GM12878 (cell line): ENCODE measurements around the gene AP1S1. TPM values are rescaled to one million over a fixed set of nuclear protein-coding genes. Genes with fewer than 3 reads are reported as not detected.

ENCODE experiments used
- ATAC-seq: fragments of 200-7000 bp; cut with Tn5 transposase; 3 replicates; pipeline ENCODE4 v1.9.1; 2020; ENCODE audit warnings: mild to moderate bottlenecking, moderate library complexity
- BruUV-seq: library from RNA; stranded (reverse); fragments of 400-500 nt; replicated peaks from 2 replicates; lab custom pipeline; 2021; lab: Mats Ljungman, UMichigan
- CTCF ChIA-PET: fragments of 300-600 bp; sonication (Branson Sonifier 250); formaldehyde crosslinking; extraction: SDS; loops from one replicate; lab custom pipeline; 2021; ENCODE audit warnings: inconsistent platforms; lab: Yijun Ruan, JAX
- POLR2A ChIA-PET: fragments of 350-600 bp; formaldehyde crosslinking; extraction: SDS; loops from one replicate; lab custom pipeline; 2021; ENCODE audit warnings: inconsistent platforms; lab: Charles Lee
- RAD21 ChIA-PET: fragments of 300-600 bp; sonication (Branson Sonifier 250); formaldehyde crosslinking; loops from one replicate; lab custom pipeline; 2023; ENCODE audit warnings: antibody characterized with exemption; ENCODE audit not compliant: unreplicated experiment; lab: Charles Lee
- SMC1A ChIA-PET: fragments of 300-600 bp; sonication (Branson Sonifier 250); formaldehyde crosslinking; loops from one replicate; lab custom pipeline; 2023; ENCODE audit not compliant: unreplicated experiment, uncharacterized antibody; lab: Charles Lee
- DNase-seq: peaks from one replicate; pipeline ENCODE4 v3.0.0-alpha.2; 2011; ENCODE audit warnings: low read depth, low spot score
- FAIRE-seq: peaks from 3 replicates; lab custom pipeline; 2011; peaks lifted over from hg19 to GRCh38; lab: Jason Lieb, UNC
- H2AFZ ChIP-seq: 2 replicates; pipeline ENCODE4 v1.6.0; 2011; ENCODE audit warnings: low read depth, low read length, control low read depth; ENCODE audit not compliant: control insufficient read depth
- H3K27ac ChIP-seq: 2 replicates; pipeline ENCODE4 v1.5.1; 2011; ENCODE audit warnings: control low read depth; ENCODE audit not compliant: control insufficient read depth, insufficient read depth
- H3K27me3 ChIP-seq, 2 experiments: replicated peaks in 1 of 2; 2 replicates each; pipeline versions ENCODE4 v1.6.0 to v1.6.1; 2011; ENCODE audit warnings: low read length in 1 of 2; ENCODE audit not compliant: control insufficient read depth in 2 of 2, insufficient read depth in 2 of 2
- H3K36me3 ChIP-seq, 2 experiments: 2 replicates each; pipeline ENCODE4 v1.5.1; 2011; ENCODE audit warnings: low read length in 1 of 2; ENCODE audit not compliant: control insufficient read depth in 2 of 2, insufficient read depth in 2 of 2
- H3K4me1 ChIP-seq: 2 replicates; pipeline ENCODE4 v1.6.1; 2011; ENCODE audit warnings: mild to moderate bottlenecking, low read length, moderate library complexity, mixed read lengths; ENCODE audit not compliant: control insufficient read depth, insufficient read depth
- H3K4me2 ChIP-seq: 2 replicates; pipeline ENCODE4 v1.6.0; 2011; ENCODE audit warnings: control low read depth; ENCODE audit not compliant: control insufficient read depth, insufficient read depth
- H3K4me3 ChIP-seq: fragments of 200-600 bp; sonication (generic); 2 replicates; pipeline ENCODE4 v1.5.1; 2016
- H3K79me2 ChIP-seq: 2 replicates; pipeline ENCODE4 v1.6.0; 2011; ENCODE audit warnings: low read length; ENCODE audit not compliant: control insufficient read depth, insufficient read depth
- H3K9ac ChIP-seq: 2 replicates; pipeline ENCODE4 v1.8.0; 2011; ENCODE audit warnings: low read length, control low read depth, mixed read lengths; ENCODE audit not compliant: control insufficient read depth, insufficient read depth
- H3K9me3 ChIP-seq: replicated peaks from 3 replicates; pipeline ENCODE4 v1.5.1; 2011; ENCODE audit warnings: mild to moderate bottlenecking, low read length; ENCODE audit not compliant: control insufficient read depth, insufficient read depth
- H4K20me1 ChIP-seq: 2 replicates; pipeline ENCODE4 v1.6.0; 2011; ENCODE audit not compliant: control insufficient read depth, insufficient read depth
- BHLHE40 ChIP-seq, 2 experiments: fragments of 450-650 bp in 1 of 2; IDR thresholded peaks; 2 replicates each; pipeline ENCODE4 v1.6.1; 2011 to 2017; ENCODE audit warnings: low read depth in 2 of 2, borderline replicate concordance in 1 of 2, improper control_type of control experiment in 1 of 2, low read length in 1 of 2, mild to moderate bottlenecking in 1 of 2
- CHD1 ChIP-seq: IDR thresholded peaks from 2 replicates; pipeline ENCODE4 v1.6.1; 2012; ENCODE audit warnings: low read depth, low read length, improper control_type of control experiment
- CHD2 ChIP-seq: IDR thresholded peaks from 2 replicates; pipeline ENCODE4 v1.6.1; 2011; ENCODE audit warnings: low read depth, low read length, improper control_type of control experiment, borderline replicate concordance
- RAD51 ChIP-seq: fragments of 450-650 bp; IDR thresholded peaks from 2 replicates; pipeline ENCODE4 v1.6.1; 2016; ENCODE audit warnings: moderate library complexity, mild to moderate bottlenecking, inconsistent platforms
- ZZZ3 ChIP-seq: IDR thresholded peaks from 2 replicates; pipeline ENCODE4 v1.6.1; 2011; ENCODE audit warnings: low read depth; ENCODE audit not compliant: control insufficient read depth, insufficient read length
- WGBS: methylation state at CpG from one replicate; pipeline ENCODE4 v1.1.6; 2016; ENCODE audit warnings: low lambda C conversion rate; ENCODE audit not compliant: insufficient replicate concordance, insufficient coverage; ENCODE audit errors: missing lambda C conversion rate; 5-methylcytosine and 5-hydroxymethylcytosine counted together
- in situ Hi-C: fragments of 300-500 bp; cut with MboI; formaldehyde crosslinking; loops from 9 replicates; pipeline ENCODE4 v1.14.3; 2018; ENCODE audit warnings: mixed read lengths
- intact Hi-C: fragments of 100-400 bp; cut with micrococcal nuclease; formaldehyde crosslinking; loops from one replicate; pipeline ENCODE4 v1.14.2; 2022; ENCODE audit not compliant: unreplicated experiment
- polyA plus RNA-seq, 11 experiments: library from polyadenylated mRNA; depleted of rRNA in 4 of 11; unstranded in 6 of 11; stranded (reverse) in 5 of 11; fragments of >200 nt; fragmentation: Nextera tagmentation in 4 of 11; fragmentation: Illumina TruSeq in 1 of 11; extraction: Ambion mirVana in 4 of 11; extraction: Trizol in 1 of 11; gene quantifications; 1 replicate in 1 of 11; 2 replicates in 10 of 11; pipeline versions ENCODE4 v1.2.1 to v1.2.3, GENCODE V29; 2011 to 2016; ENCODE audit warnings: inconsistent platforms in 2 of 11, missing spikeins in 2 of 11, low read depth in 1 of 11
- total RNA-seq, 4 experiments: library from RNA; depleted of rRNA in 3 of 4; stranded (reverse); fragments of >200 nt in 3 of 4; fragmentation: Illumina TruSeq in 1 of 4; extraction: Trizol in 1 of 4; gene quantifications; 2 replicates each; pipeline versions ENCODE4 v1.2.1 to v1.2.3, GENCODE V29; 2013 to 2021
- TF ChIP-seq, protein P1 (sequence below): IDR thresholded peaks from 2 replicates; pipeline ENCODE4 v1.6.1; 2012; ENCODE audit warnings: low read depth, low read length, improper control_type of control experiment

AP1S1 gene
- total and polyA plus RNA-seq, 10 of the 15 experiments (the other 5 are each of a cell fraction or from before 2014, with no cell fraction given), result 2.5 to 121 (median 54.9) TPM

GRCh38 chr7:101156866-101157589 lies 2.8 kb downstream of the AP1S1 start:
- TSS peak; percentile 47 for BruUV-seq

More at GRCh38 chr7:101156866-101157589, 2.8 kb downstream of the AP1S1 start:
- Histone ChIP-seq H3K4me1 (peaks cover 3% of the 10 kb centered on the region; the same call in 1 of the 2 replicates), H4K20me1 (no peaks in the 10 kb centered on the region), H3K79me2 (peaks cover 9% of the 10 kb centered on the region), H3K27me3 (no peaks in the 10 kb centered on the region), H3K4me3 (no peak overlapping the region), H3K9me3 (no peaks in the 10 kb centered on the region), H2AFZ (no peak overlapping the region), H3K9ac (no peak overlapping the region), H3K4me2 (no peak overlapping the region), H3K27ac (no peak overlapping the region), H3K36me3 (peaks cover 5 to 7% of the 10 kb centered on the region in 2 experiments)
- 81% methylated on average over 14 of the region's 14 CpGs for WGBS
- TF ChIP-seq CHD2 (no peak), RAD51 (0 out of 2 replicates have a peak, but pooled peaks have one; percentile 37), BHLHE40 (IDR thresholded peaks at IDR 0.05; ENCODE audit: borderline replicate concordance in 1 of 2, low read depth in 2 of 2, low read length in 1 of 2) (peak; percentile 82 to 88), CHD1 (no peak), ZZZ3 (no peak)
- TF ChIP-seq, protein P1, sequence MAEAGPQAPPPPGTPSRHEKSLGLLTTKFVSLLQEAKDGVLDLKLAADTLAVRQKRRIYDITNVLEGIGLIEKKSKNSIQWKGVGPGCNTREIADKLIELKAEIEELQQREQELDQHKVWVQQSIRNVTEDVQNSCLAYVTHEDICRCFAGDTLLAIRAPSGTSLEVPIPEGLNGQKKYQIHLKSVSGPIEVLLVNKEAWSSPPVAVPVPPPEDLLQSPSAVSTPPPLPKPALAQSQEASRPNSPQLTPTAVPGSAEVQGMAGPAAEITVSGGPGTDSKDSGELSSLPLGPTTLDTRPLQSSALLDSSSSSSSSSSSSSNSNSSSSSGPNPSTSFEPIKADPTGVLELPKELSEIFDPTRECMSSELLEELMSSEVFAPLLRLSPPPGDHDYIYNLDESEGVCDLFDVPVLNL, result no peak
- ChIA-PET RAD21 (interaction anchor here (0.6 to 3.0 kb wide), 3 partner anchors 9 to 13 kb away, joined by 3 to 20 read pairs (median 4); partner anchors contain the start of gene VGF), SMC1A (interaction anchor here (0.8 to 2.3 kb wide), 4 partner anchors 12 to 125 kb away, joined by 3 to 10 read pairs (median 3); no protein-coding TSS in a partner anchor), POLR2A (interaction anchor here (1.5 to 2.0 kb wide), 2 partner anchors 8 to 15 kb away, joined by 5 read pairs; partner anchors contain the start of gene VGF), CTCF (interaction anchor here (1.0 to 7.8 kb wide), 7 partner anchors 10 to 126 kb away, joined by 3 to 112 read pairs (median 3); partner anchors contain the start of gene SERPINE1)
- DNase-seq, result no peak
- intact Hi-C loops, result no loop called here
- no peak for ATAC-seq
- in situ Hi-C loops, result no loop called here
- no peak for FAIRE-seq
